ENCODE results near the gene PDE7B.

DNA sequence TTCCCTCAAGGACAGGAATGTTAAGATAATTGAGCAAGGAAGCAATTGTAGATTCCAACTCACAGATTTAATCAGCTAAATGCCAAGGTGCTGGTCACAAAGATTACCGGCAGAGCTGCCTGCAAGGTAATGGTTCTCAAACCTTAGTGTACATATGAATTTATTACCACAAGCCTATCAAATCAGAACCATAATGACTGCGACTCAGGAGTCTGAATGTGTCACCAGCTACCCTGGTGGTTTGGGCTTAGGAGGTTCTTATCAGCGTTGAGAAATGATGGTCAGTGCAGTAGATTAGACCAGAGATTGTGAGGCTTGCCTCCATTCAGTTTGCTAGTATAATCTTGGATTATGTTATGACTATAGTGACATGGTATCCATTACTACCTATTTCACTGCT, 319.7 kb downstream of the PDE7B start:
- TF ChIP-seq, protein P1, sequence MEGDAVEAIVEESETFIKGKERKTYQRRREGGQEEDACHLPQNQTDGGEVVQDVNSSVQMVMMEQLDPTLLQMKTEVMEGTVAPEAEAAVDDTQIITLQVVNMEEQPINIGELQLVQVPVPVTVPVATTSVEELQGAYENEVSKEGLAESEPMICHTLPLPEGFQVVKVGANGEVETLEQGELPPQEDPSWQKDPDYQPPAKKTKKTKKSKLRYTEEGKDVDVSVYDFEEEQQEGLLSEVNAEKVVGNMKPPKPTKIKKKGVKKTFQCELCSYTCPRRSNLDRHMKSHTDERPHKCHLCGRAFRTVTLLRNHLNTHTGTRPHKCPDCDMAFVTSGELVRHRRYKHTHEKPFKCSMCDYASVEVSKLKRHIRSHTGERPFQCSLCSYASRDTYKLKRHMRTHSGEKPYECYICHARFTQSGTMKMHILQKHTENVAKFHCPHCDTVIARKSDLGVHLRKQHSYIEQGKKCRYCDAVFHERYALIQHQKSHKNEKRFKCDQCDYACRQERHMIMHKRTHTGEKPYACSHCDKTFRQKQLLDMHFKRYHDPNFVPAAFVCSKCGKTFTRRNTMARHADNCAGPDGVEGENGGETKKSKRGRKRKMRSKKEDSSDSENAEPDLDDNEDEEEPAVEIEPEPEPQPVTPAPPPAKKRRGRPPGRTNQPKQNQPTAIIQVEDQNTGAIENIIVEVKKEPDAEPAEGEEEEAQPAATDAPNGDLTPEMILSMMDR (IDR thresholded peaks at IDR 0.05) = no peak
- TF ChIP-seq FOXP1 (CRISPR knock-in tag; IDR thresholded peaks at IDR 0.05; ENCODE audit: borderline replicate concordance) (no peak), NR1H2 (CRISPR knock-in tag; IDR thresholded peaks at IDR 0.05) (no peak), SOX15 (CRISPR knock-in tag; IDR thresholded peaks at IDR 0.05) (no peak), TCF7 (CRISPR knock-in tag; IDR thresholded peaks at IDR 0.05; ENCODE audit: low read depth) (no peak), FOXP4 (CRISPR knock-in tag; IDR thresholded peaks at IDR 0.05) (no peak), FOXJ3 (CRISPR knock-in tag; IDR thresholded peaks at IDR 0.05; ENCODE audit: borderline replicate concordance) (no peak), CREB1 (CRISPR knock-in tag; IDR thresholded peaks at IDR 0.05) (no peak)
- TF ChIP-seq, protein P2, sequence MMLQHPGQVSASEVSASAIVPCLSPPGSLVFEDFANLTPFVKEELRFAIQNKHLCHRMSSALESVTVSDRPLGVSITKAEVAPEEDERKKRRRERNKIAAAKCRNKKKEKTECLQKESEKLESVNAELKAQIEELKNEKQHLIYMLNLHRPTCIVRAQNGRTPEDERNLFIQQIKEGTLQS (CRISPR knock-in tag; conservative IDR thresholded peaks at IDR 0.05) = no peak

Data from WTC11 (cell line).